ENCODE measurements around the gene ATP8A2. TPM values are rescaled to one million over a fixed set of nuclear protein-coding genes. Genes with fewer than 3 reads are reported as not detected.

ATP8A2 gene
- total and polyA plus RNA-seq, 9 donors, result 0.23 to 0.95 (median 0.35) TPM

DNA sequence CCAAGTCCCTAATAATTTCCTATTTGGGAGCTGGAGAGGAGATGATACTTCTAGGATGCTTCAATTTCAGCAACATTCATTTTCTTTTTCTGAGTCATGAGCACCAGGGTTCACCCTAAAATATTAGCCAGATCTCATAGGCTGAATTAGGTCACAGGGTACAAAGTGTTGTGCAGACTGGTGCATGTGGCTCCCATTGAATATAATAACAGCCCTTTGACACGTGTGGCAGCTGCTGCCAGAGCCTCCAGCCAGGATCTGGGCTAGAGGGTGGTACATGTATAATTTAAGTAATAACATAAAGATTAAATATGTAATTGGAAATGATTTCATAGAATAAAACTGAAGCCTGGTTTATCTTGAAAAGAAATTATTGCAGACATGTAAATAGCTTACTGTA lies 244.9 kb downstream of the ATP8A2 start:
- Histone ChIP-seq H3K27ac (no peak overlapping the region), H3K27me3 (no peaks in the 10 kb centered on the region), H3K4me3 (no peak overlapping the region), H3K4me1 (ENCODE audit: insufficient read depth) (no peaks in the 10 kb centered on the region), H3K9me3 (no peaks in the 10 kb centered on the region), H3K36me3 (no peaks in the 10 kb centered on the region)
- intact Hi-C loops (cut with DNase I), result no loop called here
- TF ChIP-seq, protein P1, sequence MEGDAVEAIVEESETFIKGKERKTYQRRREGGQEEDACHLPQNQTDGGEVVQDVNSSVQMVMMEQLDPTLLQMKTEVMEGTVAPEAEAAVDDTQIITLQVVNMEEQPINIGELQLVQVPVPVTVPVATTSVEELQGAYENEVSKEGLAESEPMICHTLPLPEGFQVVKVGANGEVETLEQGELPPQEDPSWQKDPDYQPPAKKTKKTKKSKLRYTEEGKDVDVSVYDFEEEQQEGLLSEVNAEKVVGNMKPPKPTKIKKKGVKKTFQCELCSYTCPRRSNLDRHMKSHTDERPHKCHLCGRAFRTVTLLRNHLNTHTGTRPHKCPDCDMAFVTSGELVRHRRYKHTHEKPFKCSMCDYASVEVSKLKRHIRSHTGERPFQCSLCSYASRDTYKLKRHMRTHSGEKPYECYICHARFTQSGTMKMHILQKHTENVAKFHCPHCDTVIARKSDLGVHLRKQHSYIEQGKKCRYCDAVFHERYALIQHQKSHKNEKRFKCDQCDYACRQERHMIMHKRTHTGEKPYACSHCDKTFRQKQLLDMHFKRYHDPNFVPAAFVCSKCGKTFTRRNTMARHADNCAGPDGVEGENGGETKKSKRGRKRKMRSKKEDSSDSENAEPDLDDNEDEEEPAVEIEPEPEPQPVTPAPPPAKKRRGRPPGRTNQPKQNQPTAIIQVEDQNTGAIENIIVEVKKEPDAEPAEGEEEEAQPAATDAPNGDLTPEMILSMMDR (IDR thresholded peaks at IDR 0.05), result no peak
- no peak for TF ChIP-seq POLR2A (IDR thresholded peaks at IDR 0.05)
- TF ChIP-seq EP300 (IDR thresholded peaks at IDR 0.05), result no peak
- 54 to 73% (median 58%) methylated on average over 1 of the region's 1 CpG for WGBS, 3 donors
- DNase-seq, result no peak

DNA sequence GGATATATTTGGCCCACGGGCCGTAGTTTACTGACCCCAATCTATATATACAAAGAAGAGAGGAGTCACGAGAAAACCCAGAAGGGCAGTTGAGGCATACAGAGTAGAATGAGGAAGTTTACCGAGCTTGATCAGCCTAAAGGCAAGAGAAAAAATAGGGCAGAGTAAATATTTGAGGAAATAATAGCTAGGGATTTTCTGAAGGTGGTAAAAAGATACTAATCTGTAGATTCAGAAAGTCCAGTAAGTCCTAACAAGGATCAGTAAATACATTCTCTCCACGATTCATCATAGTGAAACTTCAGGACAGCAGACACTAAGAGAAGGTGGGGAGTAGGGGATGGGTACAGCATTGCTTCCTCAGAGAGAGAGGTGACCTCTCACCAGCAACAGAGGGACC lies 248.1 kb downstream of the ATP8A2 start:
- no peaks in the 10 kb centered on the region for H3K9me3 ChIP-seq
- no peaks in the 10 kb centered on the region for H3K36me3 ChIP-seq
- intact Hi-C loops (cut with DNase I), result no loop called here
- no peaks in the 10 kb centered on the region for H3K4me1 ChIP-seq (ENCODE audit: insufficient read depth)
- WGBS, 3 donors, result 89 to 91% (median 91%) methylated on average over 5 of the region's 5 CpGs
- H3K4me3 ChIP-seq, result no peak overlapping the region
- no peak for DNase-seq
- TF ChIP-seq POLR2A (IDR thresholded peaks at IDR 0.05) (no peak), EP300 (IDR thresholded peaks at IDR 0.05) (no peak)
- TF ChIP-seq, protein P1 (IDR thresholded peaks at IDR 0.05), result no peak
- no peak overlapping the region for H3K27ac ChIP-seq
- H3K27me3 ChIP-seq, result no peaks in the 10 kb centered on the region

DNA sequence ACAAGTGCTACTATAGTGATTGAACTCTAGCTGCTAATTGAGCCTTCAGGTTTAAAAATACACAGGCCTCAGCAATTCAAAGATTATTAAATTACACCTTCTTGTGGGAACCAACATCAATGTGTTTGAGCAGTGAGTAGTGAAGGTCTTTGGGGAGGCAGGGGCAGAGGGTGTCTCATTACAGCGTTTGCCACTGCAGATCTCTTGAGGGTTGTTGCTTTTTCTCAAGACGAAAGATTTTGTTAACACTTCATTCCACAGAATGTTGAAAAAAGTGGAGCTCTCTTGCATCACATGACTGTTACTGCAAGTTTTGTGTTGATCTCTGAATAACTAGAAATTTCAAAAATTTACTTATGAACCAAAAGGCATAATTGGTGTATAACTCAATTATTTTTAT lies 253.6 kb downstream of the ATP8A2 start:
- TF ChIP-seq POLR2A (IDR thresholded peaks at IDR 0.05) (no peak), EP300 (IDR thresholded peaks at IDR 0.05) (no peak)
- TF ChIP-seq, protein P1 (IDR thresholded peaks at IDR 0.05), result no peak
- DNase-seq, result no peak
- WGBS, 3 donors, result 38 to 50% (median 40%) methylated on average over 2 of the region's 2 CpGs
- H3K4me1 ChIP-seq (ENCODE audit: insufficient read depth), result no peaks in the 10 kb centered on the region
- intact Hi-C loops (cut with DNase I), result no loop called here
- H3K27me3 ChIP-seq, result no peaks in the 10 kb centered on the region
- H3K9me3 ChIP-seq, result no peaks in the 10 kb centered on the region
- H3K36me3 ChIP-seq, result no peaks in the 10 kb centered on the region
- H3K27ac ChIP-seq, result no peak overlapping the region
- no peak overlapping the region for H3K4me3 ChIP-seq

DNA sequence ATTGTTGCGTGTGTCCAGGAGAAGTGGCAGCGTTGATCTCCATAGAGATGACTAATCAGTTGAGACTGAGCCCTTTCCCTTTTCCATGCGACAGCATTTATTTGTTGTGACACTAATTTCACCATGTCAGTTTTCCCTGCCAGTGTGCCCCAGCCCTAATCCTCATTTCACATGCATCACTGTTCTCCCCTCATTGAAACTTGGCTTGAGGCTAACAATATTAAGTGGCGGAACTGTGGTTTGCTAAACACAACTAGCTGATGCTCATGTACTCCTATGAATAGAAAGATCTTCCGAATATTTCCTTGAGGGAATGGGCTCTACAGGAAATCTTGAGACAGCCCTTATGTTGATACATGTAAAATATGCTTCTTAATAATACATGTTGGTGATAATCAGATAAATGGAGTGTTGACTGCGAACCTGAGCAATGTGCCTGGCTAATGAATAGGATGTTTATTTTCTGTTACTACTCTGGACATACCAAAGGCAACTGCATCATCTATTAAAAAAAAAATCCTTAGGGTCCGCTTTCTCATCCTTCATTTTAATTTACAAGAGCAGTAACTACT lies 258.6 kb downstream of the ATP8A2 start:
- DNase-seq, result no peak
- TF ChIP-seq EP300 (IDR thresholded peaks at IDR 0.05) (no peak), POLR2A (IDR thresholded peaks at IDR 0.05) (no peak)
- TF ChIP-seq, protein P1 (IDR thresholded peaks at IDR 0.05), result no peak
- Histone ChIP-seq H3K4me1 (ENCODE audit: insufficient read depth) (no peaks in the 10 kb centered on the region), H3K4me3 (no peak overlapping the region), H3K9me3 (no peaks in the 10 kb centered on the region), H3K27ac (no peak overlapping the region), H3K27me3 (no peaks in the 10 kb centered on the region), H3K36me3 (no peaks in the 10 kb centered on the region)
- intact Hi-C loops (cut with DNase I), result no loop called here
- WGBS, 3 donors, result 90 to 94% (median 92%) methylated on average over 7 of the region's 7 CpGs
